GM12878 (cell line): ENCODE results near the gene LIMCH1. TPM values are rescaled to one million over a fixed set of nuclear protein-coding genes. Genes with fewer than 3 reads are reported as not detected.
"Not testable (repeated sequence)": the region's sequence is repeated elsewhere in the genome, so short reads cannot be mapped to it uniquely, and the experiment has no call there.

ENCODE experiments used
- ATAC-seq: fragments of 200-7000 bp; cut with Tn5 transposase; 3 replicates; pipeline ENCODE4 v1.9.1; 2020; ENCODE audit warnings: mild to moderate bottlenecking, moderate library complexity
- BruUV-seq: library from RNA; stranded (reverse); fragments of 400-500 nt; replicated peaks from 2 replicates; lab custom pipeline; 2021; lab: Mats Ljungman, UMichigan
- CTCF ChIA-PET: fragments of 300-600 bp; sonication (Branson Sonifier 250); formaldehyde crosslinking; extraction: SDS; loops from one replicate; lab custom pipeline; 2021; ENCODE audit warnings: inconsistent platforms; lab: Yijun Ruan, JAX
- POLR2A ChIA-PET: fragments of 350-600 bp; formaldehyde crosslinking; extraction: SDS; loops from one replicate; lab custom pipeline; 2021; ENCODE audit warnings: inconsistent platforms; lab: Charles Lee
- RAD21 ChIA-PET: fragments of 300-600 bp; sonication (Branson Sonifier 250); formaldehyde crosslinking; loops from one replicate; lab custom pipeline; 2023; ENCODE audit warnings: antibody characterized with exemption; ENCODE audit not compliant: unreplicated experiment; lab: Charles Lee
- SMC1A ChIA-PET: fragments of 300-600 bp; sonication (Branson Sonifier 250); formaldehyde crosslinking; loops from one replicate; lab custom pipeline; 2023; ENCODE audit not compliant: unreplicated experiment, uncharacterized antibody; lab: Charles Lee
- DNase-seq: peaks from one replicate; pipeline ENCODE4 v3.0.0-alpha.2; 2011; ENCODE audit warnings: low read depth, low spot score
- FAIRE-seq: peaks from 3 replicates; lab custom pipeline; 2011; peaks lifted over from hg19 to GRCh38; lab: Jason Lieb, UNC
- H2AFZ ChIP-seq: 2 replicates; pipeline ENCODE4 v1.6.0; 2011; ENCODE audit warnings: low read depth, low read length, control low read depth; ENCODE audit not compliant: control insufficient read depth
- H3K27ac ChIP-seq: 2 replicates; pipeline ENCODE4 v1.5.1; 2011; ENCODE audit warnings: control low read depth; ENCODE audit not compliant: control insufficient read depth, insufficient read depth
- H3K27me3 ChIP-seq, 2 experiments: replicated peaks in 1 of 2; 2 replicates each; pipeline versions ENCODE4 v1.6.0 to v1.6.1; 2011; ENCODE audit warnings: low read length in 1 of 2; ENCODE audit not compliant: control insufficient read depth in 2 of 2, insufficient read depth in 2 of 2
- H3K36me3 ChIP-seq, 2 experiments: 2 replicates each; pipeline ENCODE4 v1.5.1; 2011; ENCODE audit warnings: low read length in 1 of 2; ENCODE audit not compliant: control insufficient read depth in 2 of 2, insufficient read depth in 2 of 2
- H3K4me1 ChIP-seq: 2 replicates; pipeline ENCODE4 v1.6.1; 2011; ENCODE audit warnings: mild to moderate bottlenecking, low read length, moderate library complexity, mixed read lengths; ENCODE audit not compliant: control insufficient read depth, insufficient read depth
- H3K4me2 ChIP-seq: 2 replicates; pipeline ENCODE4 v1.6.0; 2011; ENCODE audit warnings: control low read depth; ENCODE audit not compliant: control insufficient read depth, insufficient read depth
- H3K4me3 ChIP-seq: fragments of 200-600 bp; sonication (generic); 2 replicates; pipeline ENCODE4 v1.5.1; 2016
- H3K79me2 ChIP-seq: 2 replicates; pipeline ENCODE4 v1.6.0; 2011; ENCODE audit warnings: low read length; ENCODE audit not compliant: control insufficient read depth, insufficient read depth
- H3K9ac ChIP-seq: 2 replicates; pipeline ENCODE4 v1.8.0; 2011; ENCODE audit warnings: low read length, control low read depth, mixed read lengths; ENCODE audit not compliant: control insufficient read depth, insufficient read depth
- H3K9me3 ChIP-seq: replicated peaks from 3 replicates; pipeline ENCODE4 v1.5.1; 2011; ENCODE audit warnings: mild to moderate bottlenecking, low read length; ENCODE audit not compliant: control insufficient read depth, insufficient read depth
- H4K20me1 ChIP-seq: 2 replicates; pipeline ENCODE4 v1.6.0; 2011; ENCODE audit not compliant: control insufficient read depth, insufficient read depth
- BACH1 ChIP-seq: fragments of 450-650 bp; IDR thresholded peaks from 2 replicates; pipeline ENCODE4 v1.6.1; 2017; ENCODE audit warnings: mild to moderate bottlenecking, borderline replicate concordance
- CTCF ChIP-seq, 3 experiments: IDR thresholded peaks in 2 of 3; conservative IDR thresholded peaks in 1 of 3; 2 replicates each; pipeline ENCODE4 v1.5.1; 2011; ENCODE audit warnings: low read depth in 3 of 3, low read length in 3 of 3, mild to moderate bottlenecking in 3 of 3, control low read depth in 2 of 3, moderate library complexity in 2 of 3, inconsistent platforms in 1 of 3, mixed read lengths in 1 of 3; ENCODE audit not compliant: control insufficient read depth in 2 of 3, insufficient read depth in 1 of 3; ENCODE audit errors: extremely low read depth in 1 of 3
- EGR1 ChIP-seq, 2 experiments: IDR thresholded peaks; 1 replicate in 1 of 2; 2 replicates in 1 of 2; pipeline ENCODE4 v1.6.1; 2011 to 2012; ENCODE audit warnings: low read depth in 2 of 2, low read length in 2 of 2, borderline replicate concordance in 1 of 2, mild to moderate bottlenecking in 1 of 2, moderate library complexity in 1 of 2
- HSF1 ChIP-seq: fragments of 150-350 bp; IDR thresholded peaks from 2 replicates; pipeline ENCODE4 v1.6.1; 2014; ENCODE audit warnings: mild to moderate bottlenecking, low read depth, low read length
- RUNX3 ChIP-seq: IDR thresholded peaks from 2 replicates; pipeline ENCODE4 v1.6.1; 2012; ENCODE audit warnings: low read length, inconsistent platforms
- ZBTB11 ChIP-seq: fragments of 450-650 bp; formaldehyde crosslinking; IDR thresholded peaks from 2 replicates; pipeline ENCODE4 v1.5.0; 2022; ENCODE audit warnings: mild to moderate bottlenecking, missing genetic modification characterization
- ZNF384 ChIP-seq: IDR thresholded peaks from 2 replicates; pipeline ENCODE4 v1.6.1; 2012; ENCODE audit warnings: low read depth, mild to moderate bottlenecking, low read length, improper control_type of control experiment, borderline replicate concordance
- WGBS: methylation state at CpG from one replicate; pipeline ENCODE4 v1.1.6; 2016; ENCODE audit warnings: low lambda C conversion rate; ENCODE audit not compliant: insufficient replicate concordance, insufficient coverage; ENCODE audit errors: missing lambda C conversion rate; 5-methylcytosine and 5-hydroxymethylcytosine counted together
- in situ Hi-C: fragments of 300-500 bp; cut with MboI; formaldehyde crosslinking; loops from 9 replicates; pipeline ENCODE4 v1.14.3; 2018; ENCODE audit warnings: mixed read lengths
- intact Hi-C: fragments of 100-400 bp; cut with micrococcal nuclease; formaldehyde crosslinking; loops from one replicate; pipeline ENCODE4 v1.14.2; 2022; ENCODE audit not compliant: unreplicated experiment
- polyA plus RNA-seq, 11 experiments: library from polyadenylated mRNA; depleted of rRNA in 4 of 11; unstranded in 6 of 11; stranded (reverse) in 5 of 11; fragments of >200 nt; fragmentation: Nextera tagmentation in 4 of 11; fragmentation: Illumina TruSeq in 1 of 11; extraction: Ambion mirVana in 4 of 11; extraction: Trizol in 1 of 11; gene quantifications; 1 replicate in 1 of 11; 2 replicates in 10 of 11; pipeline versions ENCODE4 v1.2.1 to v1.2.3, GENCODE V29; 2011 to 2016; ENCODE audit warnings: inconsistent platforms in 2 of 11, missing spikeins in 2 of 11, low read depth in 1 of 11
- total RNA-seq, 4 experiments: library from RNA; depleted of rRNA in 3 of 4; stranded (reverse); fragments of >200 nt in 3 of 4; fragmentation: Illumina TruSeq in 1 of 4; extraction: Trizol in 1 of 4; gene quantifications; 2 replicates each; pipeline versions ENCODE4 v1.2.1 to v1.2.3, GENCODE V29; 2013 to 2021

LIMCH1 gene
- total and polyA plus RNA-seq, 10 of the 15 experiments (the other 5 are each of a cell fraction or from before 2014, with no cell fraction given): 0.07 to 0.15 TPM; not detected in 8

GRCh38 chr4:41651150-41651549 is 113.2 kb downstream of the LIMCH1 start:
- BruUV-seq, FAIRE-seq: not testable (repeated sequence)

GRCh38 chr4:41652971-41653370 is 115.0 kb downstream of the LIMCH1 start:
- DNase-seq: no peak
- no peaks in the 10 kb centered on the region for H3K4me1 ChIP-seq
- H2AFZ ChIP-seq: no peak overlapping the region
- no peaks in the 10 kb centered on the region for H4K20me1 ChIP-seq
- intact Hi-C loops (no loop called here), in situ Hi-C loops (loop anchor here (5.0 to 25.0 kb wide), 2 partner anchors 371 to 741 kb away; no protein-coding TSS in a partner anchor)
- no peak for ATAC-seq
- no peak for FAIRE-seq
- ChIA-PET POLR2A (no interaction called here), SMC1A (no interaction called here), RAD21 (no interaction called here), CTCF (interaction anchor here (0.8 kb wide), 1 partner anchor 373 kb away, joined by 3 read pairs; no protein-coding TSS in a partner anchor)
- no peaks in the 10 kb centered on the region for H3K27me3 ChIP-seq
- 60% methylated on average over 1 of the region's 1 CpG for WGBS
- no peak overlapping the region for H3K4me2 ChIP-seq
- H3K36me3 ChIP-seq: no peaks in the 10 kb centered on the region
- no TSS peak for BruUV-seq
- no peak overlapping the region for H3K9ac ChIP-seq
- H3K9me3 ChIP-seq: no peaks in the 10 kb centered on the region
- H3K79me2 ChIP-seq: no peaks in the 10 kb centered on the region
- H3K27ac ChIP-seq: no peak overlapping the region
- H3K4me3 ChIP-seq: no peak overlapping the region
- TF ChIP-seq ZBTB11: no peak
- no peak for TF ChIP-seq RUNX3
- no peak for TF ChIP-seq EGR1 (IDR thresholded peaks at IDR 0.05; ENCODE audit: borderline replicate concordance in 1 of 2, low read depth in 2 of 2, low read length in 2 of 2)
- no peak for TF ChIP-seq CTCF (IDR thresholded peaks at IDR 0.05 in 2 of 3, conservative IDR thresholded peaks at IDR 0.05 in 1 of 3; ENCODE audit: control insufficient read depth in 2 of 3, extremely low read depth in 1 of 3, insufficient read depth in 1 of 3, low read depth in 3 of 3, low read length in 3 of 3)
- no peak for TF ChIP-seq ZNF384
- TF ChIP-seq HSF1: no peak
- TF ChIP-seq BACH1: no peak

More at GRCh38 chr4:41651150-41651549, 113.2 kb downstream of the LIMCH1 start:
- H3K9me3 ChIP-seq, H3K27ac ChIP-seq, RAD21 ChIA-PET, H4K20me1 ChIP-seq, intact Hi-C loops, H3K4me1 ChIP-seq, H3K4me3 ChIP-seq, H3K36me3 ChIP-seq, DNase-seq, H3K27me3 ChIP-seq, H3K4me2 ChIP-seq, SMC1A ChIA-PET, ATAC-seq, H3K79me2 ChIP-seq, H3K9ac ChIP-seq, H2AFZ ChIP-seq, POLR2A ChIA-PET: not testable (repeated sequence)
- CTCF ChIA-PET: interaction anchor here (0.6 to 3.1 kb wide), 2 partner anchors 11 to 44 kb away, joined by 3 to 16 read pairs; no protein-coding TSS in a partner anchor
- in situ Hi-C loops: loop anchor here (5.0 to 25.0 kb wide), 2 partner anchors 369 to 739 kb away; no protein-coding TSS in a partner anchor
